ENCODE measurements around the gene ITPR1.
A peak's percentile ranks its signal among the peaks of the same experiment; 100 is the strongest.

Gene ITPR1

DNA sequence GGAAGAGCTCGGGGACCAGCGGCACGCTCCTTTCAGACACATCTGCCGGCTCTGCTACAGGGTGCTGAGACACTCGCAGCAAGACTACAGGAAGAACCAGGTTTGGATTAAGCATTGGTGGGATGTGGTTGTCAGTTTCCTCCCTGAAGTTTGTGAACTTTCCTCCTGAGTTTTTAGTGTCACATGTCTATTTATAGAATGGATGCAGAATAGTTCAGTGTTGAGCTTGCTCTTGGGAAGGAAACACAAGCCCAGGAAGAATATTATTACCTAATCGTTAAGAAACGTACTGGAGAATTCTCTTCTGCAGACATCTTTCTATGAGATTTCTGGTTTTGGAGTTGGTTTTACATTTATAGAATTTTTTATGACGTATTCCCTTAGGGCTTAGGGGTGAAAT lies 172.0 kb downstream of the ITPR1 start (continued):
- no peak for TF ChIP-seq ZNF610 (tag by site-specific recombination; IDR thresholded peaks at IDR 0.05; ENCODE audit: borderline replicate concordance)
- no peak for TF ChIP-seq ZNF561 (tag by site-specific recombination; IDR thresholded peaks at IDR 0.05; ENCODE audit: borderline replicate concordance)
- no peak for TF ChIP-seq ZBTB48 (tag by site-specific recombination; IDR thresholded peaks at IDR 0.05)

DNA sequence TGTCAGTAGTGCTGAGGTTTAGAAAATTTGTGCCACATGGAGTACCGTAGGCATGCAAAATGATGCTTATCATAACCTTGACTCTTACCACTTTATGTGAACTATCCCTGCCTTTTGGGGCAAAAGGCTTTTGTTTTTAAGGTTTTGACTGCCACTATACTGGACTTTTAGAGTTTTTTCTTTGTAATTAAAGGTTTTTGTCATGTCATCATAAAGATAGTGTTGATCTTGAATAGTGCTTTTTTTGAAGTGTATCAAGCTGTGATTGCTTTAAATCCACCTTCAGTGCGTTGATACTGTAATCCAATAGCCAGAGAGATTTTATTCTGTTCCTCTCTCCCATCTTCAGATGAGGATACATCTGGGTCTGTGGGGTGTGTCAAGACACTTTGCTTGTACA lies 172.9 kb downstream of the ITPR1 start:
- no peak for TF ChIP-seq MEIS1 (CRISPR knock-in tag; IDR thresholded peaks at IDR 0.05; ENCODE audit: borderline replicate concordance)
- no peak for TF ChIP-seq ZNF239 (tag by site-specific recombination; IDR thresholded peaks at IDR 0.05)
- TF ChIP-seq ZNF501 (tag by site-specific recombination; IDR thresholded peaks at IDR 0.05) = no peak
- TF ChIP-seq, protein P1, sequence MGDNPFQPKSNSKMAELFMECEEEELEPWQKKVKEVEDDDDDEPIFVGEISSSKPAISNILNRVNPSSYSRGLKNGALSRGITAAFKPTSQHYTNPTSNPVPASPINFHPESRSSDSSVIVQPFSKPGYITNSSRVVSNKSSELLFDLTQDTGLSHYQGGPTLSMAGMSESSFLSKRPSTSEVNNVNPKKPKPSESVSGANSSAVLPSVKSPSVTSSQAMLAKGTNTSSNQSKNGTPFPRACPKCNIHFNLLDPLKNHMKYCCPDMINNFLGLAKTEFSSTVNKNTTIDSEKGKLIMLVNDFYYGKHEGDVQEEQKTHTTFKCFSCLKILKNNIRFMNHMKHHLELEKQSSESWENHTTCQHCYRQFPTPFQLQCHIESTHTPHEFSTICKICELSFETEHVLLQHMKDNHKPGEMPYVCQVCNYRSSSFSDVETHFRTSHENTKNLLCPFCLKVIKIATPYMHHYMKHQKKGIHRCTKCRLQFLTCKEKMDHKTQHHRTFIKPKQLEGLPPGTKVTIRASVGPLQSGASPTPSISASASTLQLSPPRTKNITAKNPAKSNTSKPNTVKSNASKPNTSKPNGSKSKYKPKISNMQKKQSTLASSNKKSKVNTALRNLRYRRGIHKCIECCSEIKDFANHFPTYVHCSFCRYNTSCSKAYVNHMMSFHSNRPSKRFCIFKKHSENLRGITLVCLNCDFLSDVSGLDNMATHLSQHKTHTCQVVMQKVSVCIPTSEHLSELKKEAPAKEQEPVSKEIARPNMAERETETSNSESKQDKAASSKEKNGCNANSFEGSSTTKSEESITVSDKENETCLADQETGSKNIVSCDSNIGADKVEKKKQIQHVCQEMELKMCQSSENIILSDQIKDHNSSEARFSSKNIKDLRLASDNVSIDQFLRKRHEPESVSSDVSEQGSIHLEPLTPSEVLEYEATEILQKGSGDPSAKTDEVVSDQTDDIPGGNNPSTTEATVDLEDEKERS (tag by site-specific recombination; IDR thresholded peaks at IDR 0.05) = no peak
- no peak for TF ChIP-seq GLIS2 (tag by site-specific recombination; IDR thresholded peaks at IDR 0.05)
- no peak for TF ChIP-seq ZNF266 (tag by site-specific recombination; IDR thresholded peaks at IDR 0.05; ENCODE audit: low read depth)
- no peak for TF ChIP-seq ZNF221 (tag by site-specific recombination; IDR thresholded peaks at IDR 0.05; ENCODE audit: borderline replicate concordance)
- TF ChIP-seq, protein P2, sequence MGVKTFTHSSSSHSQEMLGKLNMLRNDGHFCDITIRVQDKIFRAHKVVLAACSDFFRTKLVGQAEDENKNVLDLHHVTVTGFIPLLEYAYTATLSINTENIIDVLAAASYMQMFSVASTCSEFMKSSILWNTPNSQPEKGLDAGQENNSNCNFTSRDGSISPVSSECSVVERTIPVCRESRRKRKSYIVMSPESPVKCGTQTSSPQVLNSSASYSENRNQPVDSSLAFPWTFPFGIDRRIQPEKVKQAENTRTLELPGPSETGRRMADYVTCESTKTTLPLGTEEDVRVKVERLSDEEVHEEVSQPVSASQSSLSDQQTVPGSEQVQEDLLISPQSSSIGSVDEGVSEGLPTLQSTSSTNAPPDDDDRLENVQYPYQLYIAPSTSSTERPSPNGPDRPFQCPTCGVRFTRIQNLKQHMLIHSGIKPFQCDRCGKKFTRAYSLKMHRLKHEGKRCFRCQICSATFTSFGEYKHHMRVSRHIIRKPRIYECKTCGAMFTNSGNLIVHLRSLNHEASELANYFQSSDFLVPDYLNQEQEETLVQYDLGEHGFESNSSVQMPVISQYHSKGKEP (tag by site-specific recombination; IDR thresholded peaks at IDR 0.05) = no peak
- no peak for TF ChIP-seq ZNF530 (tag by site-specific recombination; IDR thresholded peaks at IDR 0.05; ENCODE audit: low read depth)
- TF ChIP-seq ZNF660 (tag by site-specific recombination; IDR thresholded peaks at IDR 0.05) = no peak
- no peak for TF ChIP-seq ZFP69B (tag by site-specific recombination; IDR thresholded peaks at IDR 0.05)
- TF ChIP-seq ZBTB8A (tag by site-specific recombination; IDR thresholded peaks at IDR 0.05) = no peak
- no peak for TF ChIP-seq ZNF324 (tag by site-specific recombination; IDR thresholded peaks at IDR 0.05)
- no peak for TF ChIP-seq ZNF19 (tag by site-specific recombination; IDR thresholded peaks at IDR 0.05; ENCODE audit: low read depth)

DNA sequence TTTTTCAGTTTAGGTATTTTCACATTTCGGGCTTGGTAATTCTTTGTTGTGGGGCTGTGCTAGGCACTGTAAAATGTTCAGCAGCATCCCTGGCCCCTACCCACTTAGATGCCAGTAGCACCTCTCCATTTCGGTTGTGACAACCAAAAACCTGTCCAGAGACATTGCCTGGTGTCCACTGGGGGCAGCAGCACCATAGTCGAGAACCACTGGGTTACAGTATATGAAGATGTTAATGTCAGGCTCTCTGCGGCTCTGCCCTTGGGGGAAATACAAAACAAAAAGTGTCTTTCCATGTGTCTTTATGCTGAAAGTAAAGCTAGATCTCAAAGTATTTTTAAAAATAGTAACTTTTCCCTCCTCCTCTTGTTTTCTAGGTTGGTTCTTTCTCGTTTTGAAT lies 177.2 kb downstream of the ITPR1 start:
- Histone ChIP-seq H3K4me1 (ENCODE audit: control insufficient read depth, insufficient read depth, low read length) (no peaks in the 10 kb centered on the region), H3K9me3 (ENCODE audit: control insufficient read depth, insufficient read depth, low read depth, low read length) (no peaks in the 10 kb centered on the region), H3K36me3 (ENCODE audit: control insufficient read depth in 2 of 2, insufficient read depth in 1 of 2, low read length in 2 of 2) (peaks cover 0 to 50% of the 10 kb centered on the region in 2 experiments; a peak in 2 of 3 replicates), H3K27ac (ENCODE audit: extremely low read depth, low read depth, low read length) (no peak overlapping the region), H3K4me3 (ENCODE audit: low read depth, low read length) (no peak overlapping the region)
- POLR2A ChIA-PET = no interaction called here
- TF ChIP-seq KLF9 (tag by site-specific recombination; IDR thresholded peaks at IDR 0.05; ENCODE audit: low read depth) (no peak), GLIS2 (tag by site-specific recombination; IDR thresholded peaks at IDR 0.05) (no peak)
- TF ChIP-seq, protein P3, sequence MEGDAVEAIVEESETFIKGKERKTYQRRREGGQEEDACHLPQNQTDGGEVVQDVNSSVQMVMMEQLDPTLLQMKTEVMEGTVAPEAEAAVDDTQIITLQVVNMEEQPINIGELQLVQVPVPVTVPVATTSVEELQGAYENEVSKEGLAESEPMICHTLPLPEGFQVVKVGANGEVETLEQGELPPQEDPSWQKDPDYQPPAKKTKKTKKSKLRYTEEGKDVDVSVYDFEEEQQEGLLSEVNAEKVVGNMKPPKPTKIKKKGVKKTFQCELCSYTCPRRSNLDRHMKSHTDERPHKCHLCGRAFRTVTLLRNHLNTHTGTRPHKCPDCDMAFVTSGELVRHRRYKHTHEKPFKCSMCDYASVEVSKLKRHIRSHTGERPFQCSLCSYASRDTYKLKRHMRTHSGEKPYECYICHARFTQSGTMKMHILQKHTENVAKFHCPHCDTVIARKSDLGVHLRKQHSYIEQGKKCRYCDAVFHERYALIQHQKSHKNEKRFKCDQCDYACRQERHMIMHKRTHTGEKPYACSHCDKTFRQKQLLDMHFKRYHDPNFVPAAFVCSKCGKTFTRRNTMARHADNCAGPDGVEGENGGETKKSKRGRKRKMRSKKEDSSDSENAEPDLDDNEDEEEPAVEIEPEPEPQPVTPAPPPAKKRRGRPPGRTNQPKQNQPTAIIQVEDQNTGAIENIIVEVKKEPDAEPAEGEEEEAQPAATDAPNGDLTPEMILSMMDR (tag by site-specific recombination; IDR thresholded peaks at IDR 0.05) = peak; percentile 37
- TF ChIP-seq, protein P4, sequence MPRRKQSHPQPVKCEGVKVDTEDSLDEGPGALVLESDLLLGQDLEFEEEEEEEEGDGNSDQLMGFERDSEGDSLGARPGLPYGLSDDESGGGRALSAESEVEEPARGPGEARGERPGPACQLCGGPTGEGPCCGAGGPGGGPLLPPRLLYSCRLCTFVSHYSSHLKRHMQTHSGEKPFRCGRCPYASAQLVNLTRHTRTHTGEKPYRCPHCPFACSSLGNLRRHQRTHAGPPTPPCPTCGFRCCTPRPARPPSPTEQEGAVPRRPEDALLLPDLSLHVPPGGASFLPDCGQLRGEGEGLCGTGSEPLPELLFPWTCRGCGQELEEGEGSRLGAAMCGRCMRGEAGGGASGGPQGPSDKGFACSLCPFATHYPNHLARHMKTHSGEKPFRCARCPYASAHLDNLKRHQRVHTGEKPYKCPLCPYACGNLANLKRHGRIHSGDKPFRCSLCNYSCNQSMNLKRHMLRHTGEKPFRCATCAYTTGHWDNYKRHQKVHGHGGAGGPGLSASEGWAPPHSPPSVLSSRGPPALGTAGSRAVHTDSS (tag by site-specific recombination; IDR thresholded peaks at IDR 0.05) = no peak
- CTCF ChIA-PET = interaction anchor here (0.7 to 1.6 kb wide), 10 partner anchors 9 to 364 kb away, joined by 3 to 8 read pairs (median 3); no protein-coding TSS in a partner anchor

More for the DNA sequence above, 172.9 kb downstream of the ITPR1 start:
- Histone ChIP-seq H3K4me1 (ENCODE audit: control insufficient read depth, insufficient read depth, low read length) (no peaks in the 10 kb centered on the region), H3K9me3 (ENCODE audit: control insufficient read depth, insufficient read depth, low read depth, low read length) (no peaks in the 10 kb centered on the region), H3K27ac (ENCODE audit: extremely low read depth, low read depth, low read length) (no peak overlapping the region), H3K36me3 (ENCODE audit: control insufficient read depth in 2 of 2, insufficient read depth in 1 of 2, low read length in 2 of 2) (peaks cover 0 to 66% of the 10 kb centered on the region in 2 experiments; a peak in 1 of 3 replicates), H3K4me3 (ENCODE audit: low read depth, low read length) (no peak overlapping the region)
- ChIA-PET CTCF (no interaction called here), POLR2A (no interaction called here)

Measured in HEK293 (cell line).